ENCODE results near the gene SLC37A1.

DNA sequence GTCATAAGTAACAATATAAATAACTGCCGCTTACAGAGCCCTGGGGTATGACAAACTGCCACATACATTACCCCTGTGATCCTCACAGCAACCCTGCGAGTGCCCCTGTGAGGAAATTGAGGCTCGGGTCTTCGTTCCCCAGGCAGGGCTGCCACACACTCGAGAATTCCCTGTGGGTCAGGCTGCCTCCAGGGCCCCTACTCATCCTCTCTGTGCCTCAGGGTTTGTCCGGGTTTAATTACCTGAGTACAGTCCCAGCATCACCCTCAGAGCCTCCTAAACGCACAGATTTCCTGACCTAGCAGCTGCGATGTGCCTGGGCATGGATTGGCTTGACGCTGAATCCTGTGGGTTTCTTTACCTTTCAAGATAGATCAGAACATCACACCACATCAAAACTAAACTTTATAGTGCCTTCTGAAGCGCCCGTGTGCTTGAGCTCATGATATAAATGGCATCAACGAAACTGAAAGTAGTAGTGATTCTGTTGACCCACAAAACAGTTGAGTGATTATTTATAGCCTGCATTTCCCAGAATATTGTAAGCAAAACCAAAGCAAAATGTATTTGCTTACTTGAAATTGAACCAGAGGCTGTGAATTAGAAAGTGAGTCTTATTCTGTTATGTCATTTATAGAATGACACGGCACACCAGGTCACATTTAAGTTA lies 14.0 kb downstream of the SLC37A1 start:
- no peak for TF ChIP-seq REST (IDR thresholded peaks at IDR 0.05)
- TF ChIP-seq, protein P1, sequence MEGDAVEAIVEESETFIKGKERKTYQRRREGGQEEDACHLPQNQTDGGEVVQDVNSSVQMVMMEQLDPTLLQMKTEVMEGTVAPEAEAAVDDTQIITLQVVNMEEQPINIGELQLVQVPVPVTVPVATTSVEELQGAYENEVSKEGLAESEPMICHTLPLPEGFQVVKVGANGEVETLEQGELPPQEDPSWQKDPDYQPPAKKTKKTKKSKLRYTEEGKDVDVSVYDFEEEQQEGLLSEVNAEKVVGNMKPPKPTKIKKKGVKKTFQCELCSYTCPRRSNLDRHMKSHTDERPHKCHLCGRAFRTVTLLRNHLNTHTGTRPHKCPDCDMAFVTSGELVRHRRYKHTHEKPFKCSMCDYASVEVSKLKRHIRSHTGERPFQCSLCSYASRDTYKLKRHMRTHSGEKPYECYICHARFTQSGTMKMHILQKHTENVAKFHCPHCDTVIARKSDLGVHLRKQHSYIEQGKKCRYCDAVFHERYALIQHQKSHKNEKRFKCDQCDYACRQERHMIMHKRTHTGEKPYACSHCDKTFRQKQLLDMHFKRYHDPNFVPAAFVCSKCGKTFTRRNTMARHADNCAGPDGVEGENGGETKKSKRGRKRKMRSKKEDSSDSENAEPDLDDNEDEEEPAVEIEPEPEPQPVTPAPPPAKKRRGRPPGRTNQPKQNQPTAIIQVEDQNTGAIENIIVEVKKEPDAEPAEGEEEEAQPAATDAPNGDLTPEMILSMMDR (IDR thresholded peaks at IDR 0.05; ENCODE audit: low read depth, low read length, missing input control) = no peak
- peak; percentile 83 for TF ChIP-seq SP1 (IDR thresholded peaks at IDR 0.05)

Data from liver (tissue), 3 donors.